Cerebellar nuclear complex (tissue), 1 donor: ENCODE results near the gene SLC22A15.
"Not testable (repeated sequence)": the region's sequence is repeated elsewhere in the genome, so short reads cannot be mapped to it uniquely, and the experiment has no call there.

ENCODE experiments used
- DNase-seq, 2 experiments: peaks; one replicate each; lab custom pipeline; 2025; lab: John Stamatoyannopoulos, UW

Gene SLC22A15

DNA sequence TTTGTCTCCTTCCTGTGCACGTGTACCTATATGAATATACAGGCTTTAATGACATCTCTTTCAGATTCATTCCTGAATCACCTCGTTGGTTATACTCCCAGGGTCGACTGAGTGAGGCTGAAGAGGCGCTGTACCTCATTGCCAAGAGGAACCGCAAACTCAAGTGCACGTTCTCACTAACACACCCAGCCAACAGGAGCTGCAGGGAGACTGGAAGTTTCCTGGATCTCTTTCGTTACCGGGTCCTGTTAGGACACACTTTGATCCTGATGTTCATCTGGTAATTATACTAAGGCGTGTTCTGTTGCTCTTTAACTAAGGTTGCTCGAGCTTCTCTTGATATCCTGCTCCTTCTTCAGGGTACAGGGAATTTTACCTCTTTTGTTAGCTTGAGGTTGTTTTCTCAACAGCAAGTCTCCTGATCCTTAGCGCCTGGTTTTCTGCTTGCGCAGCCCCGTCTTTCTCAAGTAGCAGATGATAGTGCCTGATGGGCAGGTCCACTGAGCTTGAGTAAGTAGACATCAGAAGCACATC is 55.1 kb downstream of the SLC22A15 start:
- no peak for DNase-seq

GRCh38 chr1:116033322-116033721 is 57.0 kb downstream of the SLC22A15 start:
- no peak for DNase-seq

GRCh38 chr1:116036255-116036654 is 59.9 kb downstream of the SLC22A15 start:
- DNase-seq: no peak

DNA sequence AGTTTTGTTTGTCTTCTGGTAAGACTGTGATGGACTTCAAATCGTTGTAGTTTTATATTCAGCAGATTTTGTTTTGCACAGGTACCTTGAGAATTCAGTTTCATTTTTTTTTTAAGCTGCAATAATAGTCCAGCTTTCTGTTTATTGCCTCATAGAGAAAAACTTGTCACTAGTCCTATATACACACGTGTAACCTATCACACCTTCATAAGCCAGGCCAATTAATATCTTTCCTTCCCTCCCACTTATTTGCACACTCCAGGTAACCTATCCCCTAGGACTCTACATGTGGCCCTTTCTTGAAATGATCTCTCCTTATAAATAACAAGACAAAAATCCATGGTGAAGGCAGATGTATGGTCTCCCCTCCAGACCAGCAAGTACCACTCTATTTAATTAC is 62.4 kb downstream of the SLC22A15 start:
- DNase-seq: no peak

GRCh38 chr1:116044071-116044470 is 67.8 kb downstream of the SLC22A15 start:
- no peak for DNase-seq

DNA sequence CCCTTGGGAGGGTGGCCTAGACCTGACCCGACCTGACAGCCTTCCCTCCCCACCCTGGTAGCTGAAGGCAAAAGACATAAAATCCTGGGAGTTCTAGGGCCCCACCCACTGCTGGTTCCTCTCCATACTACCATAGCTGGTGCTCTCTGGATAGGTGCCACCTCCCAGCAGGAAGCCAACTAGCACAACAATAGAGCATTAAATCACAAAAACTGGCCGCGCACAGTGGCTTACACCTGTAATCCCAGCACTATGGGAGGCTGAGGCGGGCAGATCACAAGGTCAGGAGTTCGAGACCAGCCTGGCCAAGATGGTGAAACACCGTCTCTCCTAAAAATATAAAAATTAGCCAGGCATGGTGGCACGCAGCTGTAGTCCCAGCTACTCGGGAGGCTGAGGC is 70.6 kb downstream of the SLC22A15 start:
- not testable (repeated sequence) for DNase-seq

DNA sequence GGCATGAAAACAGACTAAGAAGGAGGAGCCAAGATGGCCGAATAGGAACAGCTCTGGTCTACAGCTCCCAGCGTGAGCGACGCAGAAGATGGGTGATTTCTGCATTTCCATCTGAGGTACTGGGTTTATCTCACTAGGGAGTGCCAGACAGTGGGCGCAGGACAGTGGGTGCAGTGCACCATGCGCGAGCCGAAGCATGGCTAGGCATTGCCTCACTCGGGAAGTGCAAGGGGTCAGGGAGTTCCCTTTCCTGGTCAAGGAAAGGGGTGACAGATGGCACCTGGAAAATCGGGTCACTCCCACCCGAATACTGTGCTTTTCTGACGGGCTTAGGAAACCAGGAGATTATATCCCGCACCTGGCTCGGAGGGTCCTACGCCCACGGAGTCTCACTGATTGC is 75.6 kb downstream of the SLC22A15 start:
- DNase-seq: not testable (repeated sequence)

DNA sequence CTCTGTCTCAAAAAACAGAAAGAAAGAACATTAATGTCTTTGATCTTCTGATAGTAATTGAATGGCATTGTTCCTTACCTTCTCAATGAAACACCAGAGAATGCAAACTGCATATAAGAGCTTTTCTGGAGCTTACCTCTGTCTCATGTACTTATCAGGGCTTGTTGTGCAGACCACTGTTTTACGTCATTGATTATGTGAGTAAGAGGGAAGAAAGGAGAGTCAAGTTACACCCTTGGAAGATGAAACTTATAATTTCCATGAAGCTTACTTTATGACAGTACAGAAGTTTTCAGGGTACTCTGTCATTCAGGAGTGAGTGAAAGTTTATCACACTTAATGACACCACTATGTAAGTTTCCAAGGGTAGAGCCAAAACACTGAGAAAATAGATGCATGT is 85.9 kb downstream of the SLC22A15 start:
- no peak for DNase-seq

DNA sequence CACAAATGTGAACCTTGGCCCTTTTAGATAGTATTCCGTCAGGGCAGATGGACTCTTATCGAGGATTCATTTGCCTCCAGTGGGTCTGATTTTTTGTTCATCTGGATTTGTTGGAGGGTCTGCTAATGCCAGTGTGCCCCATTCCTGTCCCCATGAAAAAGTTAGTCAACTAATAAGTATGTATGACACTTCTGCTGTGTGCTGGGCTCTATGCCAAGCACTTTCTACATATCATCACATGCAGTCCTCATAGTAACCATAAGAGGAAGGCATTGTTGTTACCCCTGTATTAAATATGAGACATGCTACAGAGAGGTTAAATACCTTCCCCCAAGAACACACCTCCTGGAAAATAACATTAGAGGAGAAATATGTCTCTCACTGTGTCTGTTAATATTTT is 88.3 kb downstream of the SLC22A15 start:
- no peak for DNase-seq

GRCh38 chr1:116066868-116067565 is 90.7 kb downstream of the SLC22A15 start:
- DNase-seq: no peak

DNA sequence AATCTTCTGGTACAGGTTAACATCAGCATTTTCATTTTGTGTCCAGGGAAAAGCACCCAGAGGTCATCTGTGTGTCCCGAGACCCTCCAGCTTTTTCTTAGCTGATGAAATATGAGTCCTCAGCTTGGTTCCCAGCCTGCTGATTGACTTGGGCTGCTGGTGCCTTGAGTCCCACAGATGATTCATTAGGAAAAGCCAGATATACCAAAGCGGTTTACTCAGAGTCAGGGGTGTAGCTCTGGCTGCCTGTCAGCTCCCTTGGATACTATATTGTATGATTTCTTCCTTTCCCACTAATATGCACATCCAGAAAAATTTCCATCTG is 91.2 kb downstream of the SLC22A15 start:
- DNase-seq: no peak

DNA sequence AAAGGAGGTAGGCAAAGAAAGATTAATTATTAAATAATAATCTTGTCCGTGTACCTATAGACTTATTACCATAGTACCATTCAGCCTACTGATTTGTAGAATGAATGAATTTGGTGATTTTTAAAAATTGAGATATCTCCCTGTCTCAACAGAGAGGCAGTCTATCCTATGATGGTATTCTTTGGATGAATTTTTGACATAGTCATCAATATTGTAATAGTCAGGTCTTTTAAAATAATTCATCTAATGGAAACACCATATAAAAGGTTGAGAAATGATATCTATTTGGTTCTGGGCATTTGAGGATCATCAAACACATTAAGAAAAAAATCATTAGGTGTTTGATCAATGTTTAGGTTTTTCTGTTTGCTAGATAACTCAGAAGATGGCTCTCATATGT is 99.3 kb downstream of the SLC22A15 start:
- no peak for DNase-seq

GRCh38 chr1:116075990-116076389 is 99.7 kb downstream of the SLC22A15 start:
- DNase-seq: no peak

- no peak for DNase-seq
Observed at GRCh38 chr1:116076831-116077230, 100.5 kb downstream of the SLC22A15 start.

DNA sequence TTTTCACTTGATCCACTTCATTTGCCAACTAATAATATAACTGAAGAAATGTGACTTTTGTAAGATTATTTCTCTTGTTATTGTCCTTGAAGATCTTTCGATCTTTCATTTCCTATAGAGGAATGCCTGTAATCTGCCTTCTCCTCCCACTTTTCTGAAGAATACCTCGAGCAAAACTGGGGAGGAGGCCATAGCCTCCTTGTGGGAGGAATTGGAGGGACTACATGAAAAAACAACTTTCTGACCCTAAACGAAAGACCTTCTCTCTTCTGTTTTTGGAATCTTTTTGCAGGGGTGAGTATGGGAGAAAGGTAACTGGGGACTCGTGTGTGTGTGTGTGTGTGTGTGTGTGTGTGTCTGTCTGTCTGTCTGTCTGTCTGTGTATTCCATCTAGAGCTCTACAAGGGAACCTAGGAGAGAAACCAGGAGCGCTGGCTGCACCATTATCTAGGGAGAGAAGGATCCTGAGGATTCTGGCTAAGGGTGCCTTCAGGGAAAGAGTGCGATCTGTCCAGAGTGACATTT is 102.4 kb downstream of the SLC22A15 start:
- no peak for DNase-seq

GRCh38 chr1:116087628-116088027 is 111.3 kb downstream of the SLC22A15 start:
- no peak for DNase-seq

- no peak for DNase-seq
Observed at GRCh38 chr1:116089870-116090269, 113.6 kb downstream of the SLC22A15 start.

GRCh38 chr1:116091083-116091482 is 114.8 kb downstream of the SLC22A15 start:
- no peak for DNase-seq

DNA sequence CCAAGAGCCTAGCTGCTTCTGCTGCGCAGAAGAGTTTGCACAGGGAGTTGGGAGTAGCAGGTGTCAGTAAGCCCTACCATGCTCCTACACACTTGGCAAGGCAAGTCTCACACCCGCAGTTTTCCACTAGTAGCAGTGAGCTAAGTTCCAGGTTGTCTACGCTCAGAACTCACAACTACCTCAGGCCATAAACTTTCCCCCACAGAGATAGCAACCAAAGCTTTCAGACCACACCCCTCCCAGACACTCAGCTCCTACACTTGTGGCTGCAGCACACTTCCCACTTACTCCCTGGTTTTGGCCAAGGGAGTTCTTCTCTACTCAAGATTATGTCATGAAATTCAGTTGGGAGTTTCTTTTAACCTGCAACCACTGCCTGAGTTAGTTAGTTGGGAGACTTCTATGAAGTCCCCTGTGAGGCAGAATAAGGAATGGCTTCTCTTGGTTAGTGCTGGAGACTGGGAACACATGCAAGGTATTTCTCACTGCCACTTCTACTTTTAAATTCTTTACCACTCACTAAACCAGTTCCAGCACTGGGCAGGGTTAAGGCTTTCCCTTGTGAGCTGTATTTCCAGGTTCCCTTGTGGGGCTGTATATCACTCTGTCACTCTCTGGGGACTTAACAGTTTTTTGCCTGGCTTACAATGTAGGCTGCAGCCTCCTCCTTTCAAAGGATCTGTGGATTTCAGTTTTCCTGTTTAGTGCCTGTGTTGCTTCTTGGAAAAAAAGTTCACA is 116.6 kb downstream of the SLC22A15 start:
- DNase-seq: no peak

DNA sequence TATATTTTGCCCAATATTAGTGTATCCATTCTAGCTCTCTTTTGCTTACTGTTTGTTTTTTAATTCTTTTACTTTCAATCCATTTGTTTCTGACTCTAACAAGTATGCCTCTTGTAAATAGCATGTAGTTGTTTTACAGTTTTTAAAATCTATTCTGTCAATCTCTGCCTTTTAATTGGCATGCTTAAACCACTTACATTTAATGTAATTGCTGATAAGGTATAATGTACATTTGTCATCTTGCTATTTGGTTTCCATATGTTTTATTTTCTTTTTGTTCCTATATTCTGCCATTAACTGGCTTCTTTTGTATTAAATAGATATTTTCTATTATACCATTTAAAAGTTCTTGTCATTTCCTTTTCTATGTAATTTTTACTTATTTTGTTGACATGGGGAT is 118.7 kb downstream of the SLC22A15 start:
- no peak for DNase-seq

GRCh38 chr1:116096013-116096618 is 119.8 kb downstream of the SLC22A15 start:
- no peak for DNase-seq

- no peak for DNase-seq
Observed at GRCh38 chr1:116097626-116098025, 121.3 kb downstream of the SLC22A15 start.

DNA sequence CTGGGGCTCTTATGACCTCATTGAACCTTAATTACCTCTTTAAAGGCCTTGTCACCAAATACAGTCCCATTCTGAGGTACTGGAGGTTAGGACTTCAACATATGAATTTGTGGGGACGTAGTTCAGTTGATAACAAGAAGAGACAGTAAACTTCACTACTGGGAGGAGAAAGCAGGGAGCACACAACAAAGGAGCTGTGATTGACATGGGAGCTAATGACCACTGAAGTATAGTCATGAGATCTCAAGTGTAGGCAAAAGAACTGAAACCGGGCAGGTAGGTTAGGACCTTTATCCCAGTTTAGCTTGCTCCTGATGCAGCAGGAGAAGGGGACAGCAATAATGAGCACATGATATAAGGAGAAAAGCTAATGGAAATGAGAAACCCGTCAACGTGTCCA is 123.1 kb downstream of the SLC22A15 start:
- no peak for DNase-seq
